COLO829 (cell line): ENCODE results near the gene FBLN1.
"Not testable (repeated sequence)": the region's sequence is repeated elsewhere in the genome, so short reads cannot be mapped to it uniquely, and the experiment has no call there.

Experiments used
- DNase-seq: peaks from one replicate; pipeline ENCODE4 v3.0.0; 2012; ENCODE audit warnings: low spot score

The FBLN1 gene

DNA sequence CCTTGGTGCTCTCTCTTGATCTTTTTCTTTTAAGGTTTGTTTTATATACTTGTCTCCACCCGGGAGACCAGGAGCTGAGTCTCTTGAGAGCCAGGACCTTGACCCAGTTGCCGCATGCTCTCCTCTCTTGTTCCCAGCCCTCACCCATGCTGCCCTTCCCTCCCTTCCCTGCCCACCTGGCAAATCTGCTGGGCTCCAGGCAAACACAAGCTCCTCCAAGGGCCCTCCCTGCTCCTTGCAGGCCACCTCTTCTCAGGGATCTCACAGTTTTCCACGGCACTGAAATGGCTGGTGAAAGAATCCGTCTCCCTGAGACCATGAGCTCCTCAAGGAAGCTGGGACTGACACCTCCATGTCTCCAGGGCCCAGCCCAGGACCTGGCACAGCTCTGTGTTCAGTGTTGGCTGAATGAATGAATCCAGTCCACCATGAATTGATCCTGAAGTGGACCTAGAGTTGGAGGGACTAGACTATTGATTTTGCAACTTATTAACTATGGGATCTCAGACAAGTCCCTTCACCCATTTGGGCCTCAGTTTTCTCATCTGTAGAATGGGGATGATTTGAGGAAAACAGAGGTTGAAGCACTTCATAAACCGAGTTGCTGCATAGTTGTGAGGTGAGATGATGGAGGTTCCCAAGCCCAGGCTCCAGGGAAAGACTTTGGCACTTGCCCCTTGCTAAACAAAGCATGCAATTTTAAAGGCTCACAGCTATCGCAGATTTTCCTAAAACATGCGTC lies 25.1 kb upstream of the FBLN1 start:
- no peak for DNase-seq

- DNase-seq: no peak
These were observed 24.4 kb upstream of the FBLN1 start for GRCh38 chr22:45478108-45478771.

GRCh38 chr22:45480717-45481116 lies 22.0 kb upstream of the FBLN1 start:
- no peak for DNase-seq

DNA sequence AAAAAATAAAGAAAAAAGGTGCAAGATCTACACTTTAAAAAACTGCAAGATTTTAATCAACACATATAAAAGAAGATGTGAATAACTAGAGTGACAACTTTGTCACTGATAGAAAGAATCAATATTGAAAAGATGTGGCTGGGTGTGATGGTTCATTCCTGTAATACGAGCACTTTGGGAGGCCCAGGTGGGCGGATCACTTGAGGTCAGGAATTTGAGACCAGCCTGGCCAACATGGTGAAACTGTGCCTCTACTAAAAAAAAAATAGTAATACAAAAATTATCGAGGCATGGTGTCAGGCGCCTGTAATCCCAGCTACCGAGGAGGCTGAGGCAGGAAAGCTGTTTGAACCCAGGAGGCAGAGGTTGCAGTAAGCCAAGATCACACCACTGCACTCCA lies 21.0 kb upstream of the FBLN1 start:
- no peak for DNase-seq

DNA sequence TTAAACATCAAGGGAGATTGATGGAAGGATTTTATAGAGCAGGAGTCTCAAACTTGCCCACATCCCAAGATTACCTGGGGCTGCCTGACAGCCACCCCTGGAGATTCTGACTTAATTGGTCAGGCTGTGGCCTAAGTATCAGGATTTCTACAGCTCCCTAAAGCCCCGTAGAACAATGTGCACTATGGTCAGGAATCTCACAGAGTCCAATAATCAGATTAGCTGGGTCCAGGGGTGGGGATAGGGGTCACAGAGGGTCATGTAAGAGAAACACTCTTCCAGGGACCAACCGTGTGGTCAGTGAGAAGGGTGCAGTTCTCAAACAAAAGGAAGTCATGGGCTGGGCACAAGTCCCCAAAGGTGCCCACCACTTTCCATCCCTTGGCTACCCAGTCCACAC lies 20.5 kb upstream of the FBLN1 start:
- no peak for DNase-seq

DNA sequence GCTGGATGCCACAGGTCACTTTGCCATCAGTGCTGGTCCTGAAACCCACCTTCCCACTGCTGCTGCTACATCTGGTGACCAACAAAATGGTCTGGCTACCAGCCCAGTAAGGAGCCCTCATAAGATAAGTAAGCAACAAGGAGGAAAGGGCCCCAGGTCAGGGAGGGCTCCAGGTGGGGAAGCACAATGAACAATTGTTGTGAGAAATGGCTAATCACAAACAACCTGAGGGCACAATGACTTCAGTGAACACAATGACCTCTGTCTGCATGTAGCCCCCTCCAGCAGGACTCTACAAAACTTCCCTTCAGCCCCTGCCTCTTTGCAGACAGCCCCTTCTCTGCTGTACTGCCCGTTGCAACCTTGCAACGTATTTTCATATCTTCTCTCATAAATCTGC lies 19.4 kb upstream of the FBLN1 start:
- no peak for DNase-seq

GRCh38 chr22:45483918-45484499 lies 18.7 kb upstream of the FBLN1 start:
- DNase-seq: no peak

GRCh38 chr22:45484742-45485141 lies 17.9 kb upstream of the FBLN1 start:
- DNase-seq: no peak

GRCh38 chr22:45485261-45485660 lies 17.4 kb upstream of the FBLN1 start:
- no peak for DNase-seq

- no peak for DNase-seq
These were observed 13.8 kb upstream of the FBLN1 start for GRCh38 chr22:45488764-45489370.

DNA sequence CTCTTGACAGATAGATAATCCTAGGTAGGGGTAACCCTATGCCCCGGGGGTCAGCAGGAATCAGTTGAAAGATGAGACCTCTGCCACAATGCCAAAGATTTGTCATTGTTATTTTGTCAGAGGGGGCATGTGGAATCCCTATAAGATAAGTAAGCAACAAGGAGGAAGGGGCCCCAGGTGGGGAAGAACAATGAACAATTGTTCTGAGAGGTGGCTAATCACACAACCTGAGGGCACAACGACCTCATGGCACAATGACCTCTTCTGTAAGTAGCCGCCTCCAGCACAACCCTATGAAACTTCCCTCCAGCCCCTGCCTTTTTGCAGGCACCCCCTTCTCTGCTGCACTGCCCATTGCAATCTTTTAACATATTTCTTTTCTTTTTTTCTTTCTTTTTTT lies 11.8 kb upstream of the FBLN1 start:
- DNase-seq: no peak

- DNase-seq: no peak
These were observed 10.8 kb upstream of the FBLN1 start for GRCh38 chr22:45491841-45492240.

DNA sequence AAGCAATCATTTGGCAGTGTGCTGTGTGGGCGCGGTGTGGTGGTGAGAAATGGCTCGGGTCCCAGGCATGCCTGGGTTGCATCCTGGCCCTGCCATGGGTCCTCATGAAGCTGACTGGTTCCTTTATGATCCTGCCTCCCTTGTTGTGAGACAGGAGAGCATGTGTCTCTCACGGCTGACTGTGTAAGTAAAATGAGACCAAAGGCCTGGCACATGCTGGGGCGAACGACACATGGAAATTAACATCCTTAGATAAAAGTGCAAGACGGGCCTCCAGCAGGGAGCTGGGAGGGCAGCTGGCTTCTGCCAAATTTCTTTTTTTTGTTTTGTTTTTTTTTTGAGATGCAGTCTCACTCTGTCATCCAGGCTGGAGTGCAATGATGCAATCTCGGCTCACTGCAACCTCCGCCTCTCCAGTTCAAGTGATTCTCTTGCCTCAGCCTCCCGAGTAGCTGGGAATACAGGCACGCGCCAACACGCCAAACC lies 9.4 kb upstream of the FBLN1 start:
- no peak for DNase-seq

DNA sequence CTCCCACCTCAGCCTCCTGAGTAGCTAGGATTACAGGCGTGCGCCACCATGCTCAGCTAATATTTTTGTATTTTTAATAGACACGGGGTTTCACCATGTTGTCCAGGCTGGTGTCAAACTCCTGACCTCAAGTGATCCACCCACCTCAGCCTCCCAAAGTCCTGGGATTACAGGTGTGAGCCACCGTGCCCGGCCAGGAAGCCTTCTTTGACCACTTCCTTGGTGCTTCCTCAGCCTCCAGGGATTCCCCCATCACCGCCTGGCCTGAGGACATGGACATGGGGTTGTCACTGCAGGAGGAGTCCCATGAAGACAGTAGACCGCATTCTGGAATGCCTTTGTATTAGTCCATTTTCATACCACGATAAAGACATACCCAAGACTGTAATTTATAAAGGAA lies 8.4 kb upstream of the FBLN1 start:
- not testable (repeated sequence) for DNase-seq

- not testable (repeated sequence) for DNase-seq
These were observed 7.1 kb upstream of the FBLN1 start for GRCh38 chr22:45495616-45496015.

GRCh38 chr22:45496451-45496941 lies 6.2 kb upstream of the FBLN1 start:
- no peak for DNase-seq

GRCh38 chr22:45497351-45498145 lies 5.1 kb upstream of the FBLN1 start:
- no peak for DNase-seq

DNA sequence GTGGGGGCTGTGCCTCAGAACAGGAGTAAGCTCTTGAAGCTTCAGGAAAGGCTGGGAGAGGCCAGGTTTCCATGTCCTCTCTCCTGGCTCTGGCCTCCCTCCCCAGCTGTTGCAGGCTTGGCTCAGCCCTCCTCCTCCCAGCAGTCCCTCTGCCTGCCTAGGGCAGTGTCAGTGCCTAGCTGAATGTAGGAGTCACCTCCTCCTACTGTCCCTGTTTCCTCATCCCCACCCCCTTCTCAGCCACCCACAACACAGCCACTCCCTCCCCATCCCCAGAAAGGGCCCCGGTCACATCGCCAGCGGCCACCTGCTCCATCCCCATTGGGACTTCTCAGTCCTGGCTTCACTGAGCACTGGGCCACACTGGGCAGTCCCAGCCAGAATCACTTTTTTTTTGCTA lies 2.9 kb upstream of the FBLN1 start:
- no peak for DNase-seq

DNA sequence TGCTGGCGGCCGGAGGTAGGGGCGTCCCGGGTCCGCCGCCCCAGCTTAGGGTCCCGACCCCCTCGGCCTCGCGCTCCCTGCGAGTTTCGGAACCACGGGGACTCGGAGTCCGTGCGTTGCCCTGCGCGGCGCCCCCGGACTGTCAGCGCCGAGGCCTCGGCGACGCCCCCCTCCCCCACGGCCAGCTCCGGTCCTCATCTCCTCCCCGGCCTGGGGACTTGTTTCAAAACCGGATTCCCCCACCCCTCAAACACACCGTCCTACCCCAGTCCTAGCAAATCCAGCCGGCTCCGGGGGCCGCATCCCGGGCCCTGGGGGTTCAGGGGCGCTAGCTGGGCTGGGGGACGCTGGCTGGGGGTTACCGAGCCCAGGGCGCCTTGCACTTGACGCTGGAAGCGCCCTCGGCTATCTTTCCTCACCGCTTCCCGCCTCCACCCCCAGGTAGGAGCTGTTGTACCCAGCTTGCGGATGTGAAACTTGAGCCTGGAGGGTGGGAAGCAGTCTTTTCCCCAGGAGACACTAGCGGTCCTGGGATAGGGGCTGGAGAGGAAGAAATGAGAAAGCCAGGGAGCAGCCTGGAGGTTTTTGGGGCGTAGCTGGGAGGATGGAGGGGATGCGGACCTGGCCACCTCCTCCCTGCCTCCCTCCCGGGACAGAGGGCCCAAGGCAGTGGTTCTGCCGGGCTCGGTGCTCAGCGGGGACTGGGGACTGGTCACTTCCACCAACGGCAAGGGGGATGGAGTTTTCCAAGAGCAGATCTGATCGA lies 550 bp downstream of the FBLN1 start:
- no peak for DNase-seq

- no peak for DNase-seq
These were observed 1.2 kb downstream of the FBLN1 start for GRCh38 chr22:45503816-45504372.
